GM12891 (cell line): Measurements from ENCODE around the gene PPP2R2B.

Experiments
- PAX5 ChIP-seq: IDR thresholded peaks from 2 replicates; pipeline ENCODE4 v1.6.1; 2011; ENCODE audit warnings: low read length, moderate library complexity, mild to moderate bottlenecking; ENCODE audit not compliant: insufficient read depth, severe bottlenecking
- POLR2A ChIP-seq: IDR thresholded peaks from 2 replicates; pipeline ENCODE4 v1.6.1; 2011; ENCODE audit warnings: low read depth, low read length, control low read depth
- POLR2AphosphoS5 ChIP-seq: IDR thresholded peaks from 2 replicates; pipeline ENCODE4 v1.6.1; 2011; ENCODE audit warnings: low read depth, low read length, control low read depth

DNA sequence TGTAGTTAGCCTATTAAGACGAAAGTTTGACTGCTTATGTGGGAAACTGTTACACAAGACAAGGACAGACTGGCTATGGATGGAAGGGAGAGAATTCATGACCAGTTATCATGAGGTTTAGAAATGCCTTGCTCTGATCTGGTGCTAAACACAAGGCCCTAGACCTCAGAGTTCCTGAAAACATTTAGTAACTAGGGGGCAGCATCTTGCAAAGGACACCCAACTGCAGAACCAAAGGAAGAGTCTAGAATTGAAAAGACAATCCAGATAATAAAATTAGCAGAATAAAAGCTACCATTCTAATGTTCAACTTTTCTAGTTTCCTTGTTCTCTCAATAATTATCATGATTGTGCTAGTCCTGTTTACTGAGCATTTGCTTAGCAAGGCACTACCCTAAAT, 232.1 kb downstream of the PPP2R2B start:
- TF ChIP-seq POLR2A = no peak
- TF ChIP-seq POLR2AphosphoS5 = no peak
- TF ChIP-seq PAX5 = no peak
